ENCODE data around the gene ACKR3.

The ACKR3 gene

GRCh38 chr2:236588932-236589592 lies 19.4 kb downstream of the ACKR3 start:
- H3K4me3 ChIP-seq (ENCODE audit: low read depth in 1 of 2, low read length in 1 of 2), result no peak overlapping the region
- no peak for TF ChIP-seq CTCF (IDR thresholded peaks at IDR 0.05)
- no peaks in the 10 kb centered on the region for H3K9me3 ChIP-seq
- no peaks in the 10 kb centered on the region for H3K36me3 ChIP-seq
- peaks cover 4% of the 10 kb centered on the region for H3K27me3 ChIP-seq
- no peaks in the 10 kb centered on the region for H3K4me1 ChIP-seq (ENCODE audit: control insufficient read depth in 1 of 2, insufficient read depth in 1 of 2, low read depth in 1 of 2, low read length in 1 of 2)
- H3K27ac ChIP-seq, result no peak overlapping the region

- H3K4me3 ChIP-seq (ENCODE audit: low read depth in 1 of 2, low read length in 1 of 2), result no peak overlapping the region
These were observed 21.2 kb downstream of the ACKR3 start for GRCh38 chr2:236590846-236591245.

GRCh38 chr2:236592821-236593220 lies 23.2 kb downstream of the ACKR3 start:
- Histone ChIP-seq H3K36me3 (no peaks in the 10 kb centered on the region), H3K9me3 (no peaks in the 10 kb centered on the region)
- no peak for TF ChIP-seq CTCF (IDR thresholded peaks at IDR 0.05)

More at GRCh38 chr2:236590846-236591245, 21.2 kb downstream of the ACKR3 start:
- no peaks in the 10 kb centered on the region for H3K9me3 ChIP-seq
- H3K36me3 ChIP-seq, result no peaks in the 10 kb centered on the region
- no peak for TF ChIP-seq CTCF (IDR thresholded peaks at IDR 0.05)
- H3K27ac ChIP-seq, result no peak overlapping the region
- H3K27me3 ChIP-seq, result peaks cover 4% of the 10 kb centered on the region
- no peaks in the 10 kb centered on the region for H3K4me1 ChIP-seq (ENCODE audit: control insufficient read depth in 1 of 2, insufficient read depth in 1 of 2, low read depth in 1 of 2, low read length in 1 of 2)

GRCh38 chr2:236593531-236593930 lies 23.9 kb downstream of the ACKR3 start:
- no peaks in the 10 kb centered on the region for H3K9me3 ChIP-seq

More at GRCh38 chr2:236592821-236593220, 23.2 kb downstream of the ACKR3 start:
- H3K27ac ChIP-seq, result no peak overlapping the region
- no peaks in the 10 kb centered on the region for H3K4me1 ChIP-seq (ENCODE audit: control insufficient read depth in 1 of 2, insufficient read depth in 1 of 2, low read depth in 1 of 2, low read length in 1 of 2)
- no peak overlapping the region for H3K4me3 ChIP-seq (ENCODE audit: low read depth in 1 of 2, low read length in 1 of 2)
- peaks cover 4% of the 10 kb centered on the region for H3K27me3 ChIP-seq

GRCh38 chr2:236593956-236594355 lies 24.3 kb downstream of the ACKR3 start:
- H3K27me3 ChIP-seq, result peaks cover 4% of the 10 kb centered on the region
- H3K36me3 ChIP-seq, result no peaks in the 10 kb centered on the region
- H3K27ac ChIP-seq, result no peak overlapping the region
- H3K4me1 ChIP-seq (ENCODE audit: control insufficient read depth in 1 of 2, insufficient read depth in 1 of 2, low read depth in 1 of 2, low read length in 1 of 2), result no peaks in the 10 kb centered on the region
- TF ChIP-seq CTCF (IDR thresholded peaks at IDR 0.05), result no peak
- H3K4me3 ChIP-seq (ENCODE audit: low read depth in 1 of 2, low read length in 1 of 2), result no peak overlapping the region
- H3K9me3 ChIP-seq, result no peaks in the 10 kb centered on the region

More at GRCh38 chr2:236593531-236593930, 23.9 kb downstream of the ACKR3 start:
- Histone ChIP-seq H3K36me3 (no peaks in the 10 kb centered on the region), H3K27me3 (peaks cover 4% of the 10 kb centered on the region), H3K4me3 (ENCODE audit: low read depth in 1 of 2, low read length in 1 of 2) (no peak overlapping the region), H3K27ac (no peak overlapping the region), H3K4me1 (ENCODE audit: control insufficient read depth in 1 of 2, insufficient read depth in 1 of 2, low read depth in 1 of 2, low read length in 1 of 2) (no peaks in the 10 kb centered on the region)
- TF ChIP-seq CTCF (IDR thresholded peaks at IDR 0.05), result no peak

Data from neutrophil (primary cell).